ENCODE measurements around the gene EML1.

- no peak for TF ChIP-seq CTCF (IDR thresholded peaks at IDR 0.05)
- TF ChIP-seq ZFX (IDR thresholded peaks at IDR 0.05; ENCODE audit: borderline replicate concordance): no peak
Observed at GRCh38 chr14:99812096-99812750, 19.0 kb downstream of the EML1 start.

Data from 22Rv1 (cell line).